Measurements from ENCODE around the gene C19orf33. TPM values are rescaled to one million over a fixed set of nuclear protein-coding genes. Genes with fewer than 3 reads are reported as not detected.
"Not testable (repeated sequence)": the region's sequence is repeated elsewhere in the genome, so short reads cannot be mapped to it uniquely, and the experiment has no call there.

C19orf33 gene
- total and polyA plus RNA-seq, 9 of the 15 experiments (the other 6 are each of a cell fraction or from before 2014, with no cell fraction given) = 3.2 TPM; not detected in 8

DNA sequence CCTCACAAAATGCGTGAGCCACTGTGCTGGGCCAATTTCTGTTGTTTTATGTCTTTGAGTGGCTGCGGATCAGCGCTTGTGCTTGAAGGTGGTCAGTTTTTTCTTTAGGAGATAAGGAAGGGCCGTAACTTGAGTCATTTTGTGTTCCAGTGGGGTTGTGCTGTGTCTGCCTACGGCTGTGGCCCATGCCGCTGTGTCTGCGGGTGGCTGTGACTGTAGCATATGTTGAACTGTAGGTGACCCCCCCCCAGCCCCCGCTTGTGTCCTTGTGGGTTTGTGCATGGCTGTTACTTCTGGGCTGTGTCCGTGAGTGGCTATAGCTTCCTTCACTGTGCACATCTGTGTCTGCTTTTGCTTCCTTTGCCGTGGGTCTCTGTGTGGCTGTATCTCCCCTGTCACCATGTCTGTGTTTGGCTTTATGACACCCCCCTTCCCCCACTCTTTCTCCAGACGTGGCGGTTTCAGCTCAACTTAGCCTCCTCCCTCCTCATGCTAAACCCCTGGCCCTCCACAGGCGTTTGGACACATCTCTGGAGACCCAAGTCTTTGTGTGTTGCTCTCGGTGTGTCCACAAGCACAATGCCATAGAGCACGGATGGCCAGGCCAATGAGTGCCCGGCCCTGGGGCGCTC, 48.6 kb upstream of the C19orf33 start (continued):
- TF ChIP-seq, protein P1, sequence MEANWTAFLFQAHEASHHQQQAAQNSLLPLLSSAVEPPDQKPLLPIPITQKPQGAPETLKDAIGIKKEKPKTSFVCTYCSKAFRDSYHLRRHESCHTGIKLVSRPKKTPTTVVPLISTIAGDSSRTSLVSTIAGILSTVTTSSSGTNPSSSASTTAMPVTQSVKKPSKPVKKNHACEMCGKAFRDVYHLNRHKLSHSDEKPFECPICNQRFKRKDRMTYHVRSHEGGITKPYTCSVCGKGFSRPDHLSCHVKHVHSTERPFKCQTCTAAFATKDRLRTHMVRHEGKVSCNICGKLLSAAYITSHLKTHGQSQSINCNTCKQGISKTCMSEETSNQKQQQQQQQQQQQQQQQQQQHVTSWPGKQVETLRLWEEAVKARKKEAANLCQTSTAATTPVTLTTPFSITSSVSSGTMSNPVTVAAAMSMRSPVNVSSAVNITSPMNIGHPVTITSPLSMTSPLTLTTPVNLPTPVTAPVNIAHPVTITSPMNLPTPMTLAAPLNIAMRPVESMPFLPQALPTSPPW (CRISPR knock-in tag; IDR thresholded peaks at IDR 0.05) = peak; percentile 85
- TF ChIP-seq, protein P2, sequence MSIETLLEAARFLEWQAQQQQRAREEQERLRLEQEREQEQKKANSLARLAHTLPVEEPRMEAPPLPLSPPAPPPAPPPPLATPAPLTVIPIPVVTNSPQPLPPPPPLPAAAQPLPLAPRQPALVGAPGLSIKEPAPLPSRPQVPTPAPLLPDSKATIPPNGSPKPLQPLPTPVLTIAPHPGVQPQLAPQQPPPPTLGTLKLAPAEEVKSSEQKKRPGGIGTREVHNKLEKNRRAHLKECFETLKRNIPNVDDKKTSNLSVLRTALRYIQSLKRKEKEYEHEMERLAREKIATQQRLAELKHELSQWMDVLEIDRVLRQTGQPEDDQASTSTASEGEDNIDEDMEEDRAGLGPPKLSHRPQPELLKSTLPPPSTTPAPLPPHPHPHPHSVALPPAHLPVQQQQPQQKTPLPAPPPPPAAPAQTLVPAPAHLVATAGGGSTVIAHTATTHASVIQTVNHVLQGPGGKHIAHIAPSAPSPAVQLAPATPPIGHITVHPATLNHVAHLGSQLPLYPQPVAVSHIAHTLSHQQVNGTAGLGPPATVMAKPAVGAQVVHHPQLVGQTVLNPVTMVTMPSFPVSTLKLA (conservative IDR thresholded peaks at IDR 0.05) = peak; percentile 22 to 54; a peak in 2 of 4 replicates
- TF ChIP-seq SMARCE1 (IDR thresholded peaks at IDR 0.05) = peak; percentile 67
- 0 out of 2 replicates have a peak, but pooled peaks have one; percentile 27 for TF ChIP-seq SMARCC2 (IDR thresholded peaks at IDR 0.05; ENCODE audit: low read depth)
- TF ChIP-seq IRF2 (CRISPR knock-in tag; IDR thresholded peaks at IDR 0.05) = 0 out of 2 replicates have a peak, but pooled peaks have one; percentile 21
- TF ChIP-seq CBFA2T2 (conservative IDR thresholded peaks at IDR 0.05) = peak; percentile 13; the same call in 1 of the 2 replicates
- TF ChIP-seq EGR1 (conservative IDR thresholded peaks at IDR 0.05) = peak; percentile 87

DNA sequence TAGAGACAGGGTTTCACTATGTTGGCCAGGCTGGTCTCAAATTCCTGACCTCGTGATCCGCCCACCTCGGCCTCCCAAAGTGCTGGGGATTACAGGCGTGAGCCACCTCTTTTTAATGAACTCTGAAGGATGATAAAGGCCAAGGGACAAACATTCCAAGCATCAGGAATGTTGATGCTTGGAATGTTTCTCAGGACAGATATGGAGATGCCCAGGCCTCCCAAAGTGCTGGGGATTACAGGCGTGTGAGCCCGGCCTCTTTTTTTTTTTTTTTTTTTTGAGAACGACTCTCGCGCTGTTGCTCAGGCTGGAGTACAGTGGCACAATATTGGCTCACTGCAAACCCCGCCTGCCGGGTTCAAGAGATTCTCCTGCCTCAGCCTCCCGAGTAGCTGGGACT, 42.1 kb upstream of the C19orf33 start:
- H3K9me1 ChIP-seq (ENCODE audit: control insufficient read depth, insufficient read depth, low read length); H3K36me3 ChIP-seq (ENCODE audit: control insufficient read depth, insufficient read depth, low read length); DNase-seq (ENCODE audit: extremely low read depth in 1 of 4, low spot score in 3 of 4); BruUV-seq (replicated peaks); H3K4me2 ChIP-seq (ENCODE audit: insufficient read depth, low read length); ATAC-seq; H3K4me3 ChIP-seq; H3K9me3 ChIP-seq (replicated peaks; ENCODE audit: control insufficient read depth, insufficient read depth, low read depth, low read length); H3K27me3 ChIP-seq (ENCODE audit: control insufficient read depth in 2 of 2, insufficient read depth in 2 of 2, low read length in 2 of 2); H3K9ac ChIP-seq (ENCODE audit: insufficient read depth in 1 of 2, low read depth in 2 of 2, low read length in 2 of 2); H4K20me1 ChIP-seq (replicated peaks; ENCODE audit: control insufficient read depth, insufficient read depth, low read length); H2AFZ ChIP-seq (ENCODE audit: low read depth, low read length); in situ Hi-C loops (cut with MboI); intact Hi-C loops (cut with micrococcal nuclease); H3K27ac ChIP-seq (ENCODE audit: extremely low read depth, low read depth, low read length); FAIRE-seq; CTCF ChIA-PET (ENCODE audit: low intra/inter-chr PET ratio); H3K79me2 ChIP-seq (ENCODE audit: control insufficient read depth, insufficient read depth, low read length): not testable (repeated sequence)
- POLR2A ChIA-PET = interaction anchor here (0.6 kb wide), 2 partner anchors 448 to 1021 kb away, joined by 3 read pairs; no protein-coding TSS in a partner anchor
- 82% methylated on average over 8 of the region's 12 CpGs for WGBS (ENCODE audit: insufficient coverage, low coverage, missing lambda C conversion rate)
- peaks cover 9 to 19% of the 10 kb centered on the region in 2 experiments; a peak in 4 of 5 replicates for H3K4me1 ChIP-seq (replicated peaks in 1 of 2; ENCODE audit: control insufficient read depth in 2 of 2, insufficient read depth in 2 of 2, low read length in 2 of 2)

Data from K562 (cell line).